SH-SY5Y (cell line): ENCODE data around the gene RAC3.

Experiments
- GATA2 ChIP-seq: IDR thresholded peaks from 2 replicates; pipeline ENCODE4 v1.6.1; 2011; ENCODE audit warnings: mild to moderate bottlenecking, low read depth, low read length
- GATA3 ChIP-seq: IDR thresholded peaks from 2 replicates; pipeline ENCODE4 v1.6.1; 2011; ENCODE audit warnings: low read depth, mild to moderate bottlenecking, low read length, moderate library complexity

GRCh38 chr17:82043507-82043906 is 12.0 kb downstream of the RAC3 start:
- TF ChIP-seq GATA3 (no peak), GATA2 (no peak)
